ENCODE measurements around the gene OSBP2.
"Not testable (repeated sequence)": the region's sequence is repeated elsewhere in the genome, so short reads cannot be mapped to it uniquely, and the experiment has no call there.

Gene OSBP2

GRCh38 chr22:30675436-30675835 is 19.2 kb upstream of the OSBP2 start:
- DNase-seq (ENCODE audit: extremely low read depth in 1 of 2, low read depth in 1 of 2) = no peak

- DNase-seq (ENCODE audit: extremely low read depth in 1 of 2, low read depth in 1 of 2) = not testable (repeated sequence)
Measured at GRCh38 chr22:30676565-30676964, 18.1 kb upstream of the OSBP2 start.

GRCh38 chr22:30679895-30680690 is 14.6 kb upstream of the OSBP2 start:
- DNase-seq (ENCODE audit: extremely low read depth in 1 of 2, low read depth in 1 of 2) = not testable (repeated sequence)

GRCh38 chr22:30680991-30681770 is 13.5 kb upstream of the OSBP2 start:
- no peak for DNase-seq (ENCODE audit: extremely low read depth in 1 of 2, low read depth in 1 of 2)

DNA sequence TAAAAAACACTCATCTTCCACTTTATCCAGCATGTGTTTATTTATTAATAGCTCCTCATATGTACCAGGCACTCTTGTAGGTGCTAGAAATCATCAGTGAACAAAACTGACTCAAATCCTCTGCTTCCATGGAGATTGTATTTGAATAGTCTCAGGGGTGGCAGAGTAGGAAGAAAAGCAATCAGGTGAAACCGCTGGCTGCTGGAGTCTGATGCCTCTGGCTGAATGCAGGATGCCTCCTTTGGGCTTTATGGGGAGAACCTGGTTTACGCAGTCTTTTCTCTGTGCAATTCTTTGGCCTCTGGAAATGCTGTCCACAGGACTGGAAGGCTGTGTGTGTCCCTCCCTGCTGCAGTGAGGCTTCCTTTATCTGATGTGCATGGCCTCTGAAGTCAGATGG is 12.8 kb upstream of the OSBP2 start:
- no peak for DNase-seq (ENCODE audit: extremely low read depth in 1 of 2, low read depth in 1 of 2)

DNA sequence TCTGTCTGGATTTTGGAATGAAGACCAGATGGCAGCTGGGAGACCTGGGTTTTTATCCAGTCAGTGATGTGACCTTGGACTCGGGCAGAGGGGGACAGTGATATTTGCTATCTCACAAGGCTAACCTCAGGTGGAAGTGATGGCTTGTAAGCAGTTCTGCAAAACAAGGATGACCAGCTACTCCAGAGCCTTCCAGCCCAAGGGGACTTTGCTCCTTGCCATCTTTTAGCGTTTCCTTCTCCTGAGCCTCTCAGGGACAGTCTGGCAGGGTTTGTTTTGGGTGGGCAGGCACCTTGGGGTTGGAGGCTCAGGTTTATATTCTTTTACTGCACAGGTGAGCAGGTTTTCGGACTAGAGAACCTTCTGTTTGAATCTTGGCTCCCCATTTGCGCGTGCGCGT is 9.5 kb upstream of the OSBP2 start:
- DNase-seq (ENCODE audit: extremely low read depth in 1 of 2, low read depth in 1 of 2) = no peak

- DNase-seq (ENCODE audit: extremely low read depth in 1 of 2, low read depth in 1 of 2) = no peak
Measured at GRCh38 chr22:30687358-30687757, 7.3 kb upstream of the OSBP2 start.

DNA sequence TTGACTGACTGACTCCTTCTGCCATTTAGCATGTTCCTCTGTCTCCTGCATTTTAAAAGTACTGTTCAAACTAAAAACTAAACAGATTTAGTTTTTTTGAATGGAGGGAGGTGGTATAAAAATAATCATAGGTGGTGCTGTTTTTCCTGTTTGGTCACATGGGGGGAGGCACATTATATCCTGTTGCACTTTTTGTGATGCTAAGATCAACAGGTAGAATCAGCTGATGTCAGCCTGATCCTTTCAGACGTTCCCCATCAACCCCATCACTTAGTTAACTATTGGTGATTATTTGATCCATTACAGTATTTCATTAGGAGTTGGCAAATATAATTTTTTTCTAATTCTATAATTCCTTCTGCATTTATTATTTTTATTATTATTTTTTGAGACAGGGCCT is 5.1 kb upstream of the OSBP2 start:
- DNase-seq (ENCODE audit: extremely low read depth in 1 of 2, low read depth in 1 of 2) = no peak

DNA sequence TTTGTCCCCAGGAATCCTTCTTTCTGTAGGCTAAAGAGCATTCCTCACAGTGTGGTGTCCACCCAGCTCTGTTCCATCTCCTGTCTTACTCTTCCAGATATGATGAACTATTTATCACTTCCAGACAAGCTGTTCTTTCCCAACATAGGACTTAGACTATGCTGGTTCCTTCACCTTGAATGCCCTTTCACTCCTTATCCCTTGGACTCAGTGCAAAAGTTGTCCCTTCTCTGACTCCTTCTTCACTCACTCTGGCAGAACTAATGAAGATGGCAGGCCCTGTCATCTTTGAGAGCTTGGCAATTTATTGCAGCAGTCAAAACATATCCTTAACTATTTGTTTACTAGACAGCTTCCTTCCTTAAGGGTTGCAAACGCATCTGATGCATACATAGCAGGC is 3.5 kb upstream of the OSBP2 start:
- DNase-seq (ENCODE audit: extremely low read depth in 1 of 2, low read depth in 1 of 2) = no peak

- no peak for DNase-seq (ENCODE audit: extremely low read depth in 1 of 2, low read depth in 1 of 2)
Measured at GRCh38 chr22:30694171-30694639, 469 bp upstream of the OSBP2 start.

DNA sequence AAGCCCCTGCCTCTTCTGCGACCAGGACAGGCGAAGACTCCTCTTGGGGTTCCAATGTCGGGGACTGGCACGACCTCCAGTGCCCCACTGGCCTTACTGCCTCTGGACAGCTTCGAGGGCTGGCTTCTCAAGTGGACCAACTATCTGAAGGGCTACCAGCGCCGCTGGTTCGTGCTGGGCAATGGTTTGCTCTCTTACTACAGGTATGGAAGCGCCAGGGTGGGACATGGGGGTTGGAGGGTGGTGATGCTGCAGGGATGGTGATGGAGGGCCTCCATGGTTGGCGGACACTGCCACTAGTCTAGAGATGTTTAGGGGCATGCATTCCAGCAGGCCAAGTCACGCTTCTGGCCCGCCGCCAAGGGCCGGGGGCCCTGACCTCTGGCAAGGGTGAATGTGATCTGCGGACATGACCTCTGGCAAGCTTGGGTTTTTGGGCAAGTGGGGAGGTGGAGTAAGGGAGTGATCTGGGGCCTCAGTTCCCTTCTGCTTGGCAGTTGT is 727 bp downstream of the OSBP2 start:
- DNase-seq (ENCODE audit: extremely low read depth in 1 of 2, low read depth in 1 of 2) = no peak

DNA sequence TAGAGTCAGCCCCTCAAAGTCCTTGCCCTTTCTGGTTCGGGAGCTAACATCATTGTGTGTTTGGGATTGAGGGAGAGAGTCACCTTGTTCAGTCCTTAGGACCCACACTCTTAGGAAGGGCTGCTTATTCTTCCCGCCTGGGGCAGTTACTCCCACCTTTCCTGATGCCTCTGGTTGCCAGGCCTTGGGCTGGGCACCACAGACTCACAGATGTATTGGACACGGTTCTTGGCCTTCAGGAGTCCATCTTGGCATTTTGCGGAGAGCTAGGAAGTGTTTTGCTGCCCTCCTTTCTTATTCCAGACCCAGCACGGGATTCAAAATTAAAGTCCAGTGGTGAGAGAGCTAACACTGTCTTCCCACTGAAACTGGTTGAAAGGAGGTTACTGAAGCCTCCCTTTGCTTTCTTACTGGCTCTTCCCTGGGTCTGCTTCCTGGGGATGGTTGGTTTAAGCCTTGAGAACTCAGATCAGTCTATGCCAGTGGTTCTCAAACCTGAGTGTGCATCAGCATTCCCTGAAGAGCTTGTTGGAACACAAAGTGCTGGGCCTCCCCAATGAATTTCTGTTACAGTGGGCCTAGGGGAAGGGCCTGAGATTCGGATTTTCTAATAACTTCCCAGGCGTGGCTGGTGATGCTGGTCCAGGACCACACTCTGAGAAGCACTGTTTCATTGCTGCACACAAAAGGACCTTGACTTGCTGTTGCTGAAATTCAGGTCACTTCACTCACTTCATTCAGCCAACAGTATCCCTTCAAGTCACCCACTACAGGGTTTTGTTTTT is 1.4 kb downstream of the OSBP2 start:
- no peak for DNase-seq (ENCODE audit: extremely low read depth in 1 of 2, low read depth in 1 of 2)

DNA sequence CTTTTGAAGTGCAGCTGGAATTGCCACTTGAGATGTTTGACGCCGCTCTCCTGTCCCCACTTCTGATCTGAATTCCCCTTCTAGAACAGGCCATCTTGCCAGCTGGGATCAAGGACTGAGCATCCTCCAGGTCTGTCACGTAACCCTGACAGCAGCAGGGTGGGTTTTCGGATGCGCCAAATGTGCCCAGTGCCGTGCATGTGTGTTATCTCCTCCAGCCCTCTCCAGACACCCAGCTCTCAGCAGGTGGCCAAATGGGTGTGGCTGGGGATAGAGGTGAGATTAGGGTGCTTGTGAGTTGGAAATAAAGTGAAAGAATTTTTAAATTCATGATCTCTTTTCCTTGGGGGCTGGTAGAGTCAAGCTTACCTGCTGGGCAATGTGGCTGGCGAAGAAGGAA is 3.3 kb downstream of the OSBP2 start:
- DNase-seq (ENCODE audit: extremely low read depth in 1 of 2, low read depth in 1 of 2) = no peak

- no peak for DNase-seq (ENCODE audit: extremely low read depth in 1 of 2, low read depth in 1 of 2)
Measured at GRCh38 chr22:30701872-30702271, 7.2 kb downstream of the OSBP2 start.

DNA sequence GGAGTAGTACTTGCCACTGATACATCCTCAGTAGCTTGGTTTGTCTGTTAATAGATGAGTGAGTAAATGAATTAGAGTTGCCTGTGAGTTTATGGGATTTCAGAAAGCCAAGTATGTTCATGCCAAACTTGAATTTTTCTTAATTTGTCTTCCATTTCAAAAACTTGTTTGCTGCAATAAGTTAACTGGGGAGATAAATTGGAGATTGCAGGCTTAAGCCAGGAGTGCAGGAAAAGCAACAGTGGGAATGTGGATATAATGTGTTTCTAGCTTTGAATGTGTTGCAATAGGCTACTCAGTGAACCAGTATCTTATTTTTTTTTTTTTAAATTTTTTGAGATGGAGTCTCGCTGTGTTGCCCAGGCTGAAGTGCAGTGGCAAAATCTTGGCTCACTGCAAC is 8.2 kb downstream of the OSBP2 start:
- no peak for DNase-seq (ENCODE audit: extremely low read depth in 1 of 2, low read depth in 1 of 2)

GRCh38 chr22:30704978-30705377 is 10.3 kb downstream of the OSBP2 start:
- DNase-seq (ENCODE audit: extremely low read depth in 1 of 2, low read depth in 1 of 2) = no peak

DNA sequence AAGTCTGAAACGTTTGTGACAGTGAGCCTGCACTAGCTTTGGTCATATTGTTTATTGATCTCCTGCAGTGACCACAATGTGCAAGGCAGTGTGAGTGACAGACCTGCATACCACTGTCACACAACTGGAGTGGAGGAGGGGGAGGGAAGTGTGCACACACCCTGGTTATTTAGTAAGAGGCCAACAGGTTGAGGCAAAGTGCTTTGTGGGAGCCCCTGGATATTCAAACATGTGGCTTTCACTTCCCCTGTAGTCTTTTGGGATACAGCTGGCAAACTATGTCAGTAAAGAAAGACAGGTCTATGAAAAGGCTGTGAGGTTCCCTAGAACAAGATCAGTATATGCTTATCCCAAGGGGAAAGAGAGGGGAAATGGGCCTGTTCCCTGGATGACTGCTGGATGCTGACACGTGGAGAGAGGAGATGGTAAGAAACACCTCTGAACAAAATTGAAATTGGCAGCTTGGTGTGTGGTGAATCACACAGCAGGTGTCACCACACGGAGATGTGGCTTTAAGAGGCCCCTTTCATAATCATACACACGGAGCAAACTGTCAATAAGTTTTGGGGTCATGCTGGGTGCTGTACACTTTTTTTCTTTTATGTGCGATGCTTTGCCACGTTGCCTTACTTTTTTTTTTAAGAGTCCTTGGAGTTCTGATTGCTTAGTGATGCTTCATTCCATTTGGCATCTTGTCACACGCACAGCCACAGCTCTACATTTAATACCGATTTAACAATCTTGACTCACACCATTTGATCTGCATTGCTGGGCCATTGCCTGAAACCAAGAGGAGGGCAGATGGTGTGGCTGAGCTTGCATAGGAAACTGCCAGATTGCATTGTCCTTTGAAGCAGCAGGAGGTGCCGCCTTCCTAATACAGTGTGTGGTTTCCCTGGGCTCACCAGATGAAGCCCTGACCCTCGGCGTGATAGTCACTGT is 11.3 kb downstream of the OSBP2 start:
- DNase-seq (ENCODE audit: extremely low read depth in 1 of 2, low read depth in 1 of 2) = no peak

GRCh38 chr22:30709980-30710379 is 15.3 kb downstream of the OSBP2 start:
- not testable (repeated sequence) for DNase-seq (ENCODE audit: extremely low read depth in 1 of 2, low read depth in 1 of 2)

- DNase-seq (ENCODE audit: extremely low read depth in 1 of 2, low read depth in 1 of 2) = no peak
Measured at GRCh38 chr22:30712094-30712493, 17.4 kb downstream of the OSBP2 start.

GRCh38 chr22:30714062-30714461 is 19.4 kb downstream of the OSBP2 start:
- no peak for DNase-seq (ENCODE audit: extremely low read depth in 1 of 2, low read depth in 1 of 2)
